Astrocyte (in vitro differentiated cells and primary cell): ENCODE results near the gene NXPH4.

ENCODE experiments used
- EZH2 ChIP-seq: IDR thresholded peaks from 2 replicates; pipeline ENCODE4 v1.6.1; 2012; ENCODE audit warnings: mild to moderate bottlenecking, low read length, inconsistent platforms; ENCODE audit not compliant: insufficient read depth
- TF ChIP-seq, protein P1 (sequence below): IDR thresholded peaks from 2 replicates; pipeline ENCODE4 v1.5.1; 2011; ENCODE audit warnings: low read depth, mild to moderate bottlenecking, inconsistent platforms, low read length, moderate library complexity; ENCODE audit not compliant: insufficient read depth

GRCh38 chr12:57241402-57242310 is 25.1 kb downstream of the NXPH4 start:
- peak; percentile 93 for TF ChIP-seq EZH2
- TF ChIP-seq, protein P1, sequence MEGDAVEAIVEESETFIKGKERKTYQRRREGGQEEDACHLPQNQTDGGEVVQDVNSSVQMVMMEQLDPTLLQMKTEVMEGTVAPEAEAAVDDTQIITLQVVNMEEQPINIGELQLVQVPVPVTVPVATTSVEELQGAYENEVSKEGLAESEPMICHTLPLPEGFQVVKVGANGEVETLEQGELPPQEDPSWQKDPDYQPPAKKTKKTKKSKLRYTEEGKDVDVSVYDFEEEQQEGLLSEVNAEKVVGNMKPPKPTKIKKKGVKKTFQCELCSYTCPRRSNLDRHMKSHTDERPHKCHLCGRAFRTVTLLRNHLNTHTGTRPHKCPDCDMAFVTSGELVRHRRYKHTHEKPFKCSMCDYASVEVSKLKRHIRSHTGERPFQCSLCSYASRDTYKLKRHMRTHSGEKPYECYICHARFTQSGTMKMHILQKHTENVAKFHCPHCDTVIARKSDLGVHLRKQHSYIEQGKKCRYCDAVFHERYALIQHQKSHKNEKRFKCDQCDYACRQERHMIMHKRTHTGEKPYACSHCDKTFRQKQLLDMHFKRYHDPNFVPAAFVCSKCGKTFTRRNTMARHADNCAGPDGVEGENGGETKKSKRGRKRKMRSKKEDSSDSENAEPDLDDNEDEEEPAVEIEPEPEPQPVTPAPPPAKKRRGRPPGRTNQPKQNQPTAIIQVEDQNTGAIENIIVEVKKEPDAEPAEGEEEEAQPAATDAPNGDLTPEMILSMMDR: no peak
